HepG2 (cell line): ENCODE data around the gene NTM. TPM values are rescaled to one million over a fixed set of nuclear protein-coding genes. Genes with fewer than 3 reads are reported as not detected.

Experiments
- ATAC-seq: fragments of 200-7000 bp; cut with Tn5 transposase; 3 replicates; pipeline ENCODE4 v1.9.1; 2020; ENCODE audit warnings: mild to moderate bottlenecking, moderate library complexity
- BruUV-seq: library from RNA; stranded (reverse); fragments of 400-500 nt; replicated peaks from 2 replicates; lab custom pipeline; 2021; lab: Mats Ljungman, UMichigan
- CTCF ChIA-PET: fragments of 300-600 bp; formaldehyde crosslinking; extraction: SDS; loops from one replicate; lab custom pipeline; 2021; ENCODE audit warnings: low total read pairs, inconsistent platforms, low intra/inter-chr PET ratio; lab: Yijun Ruan, JAX
- POLR2A ChIA-PET: fragments of 350-600 bp; sonication (Branson Sonifier 250); formaldehyde crosslinking; loops from one replicate; lab custom pipeline; 2020; ENCODE audit warnings: antibody characterized with exemption, inconsistent platforms; lab: Yijun Ruan, JAX
- DNase-seq: peaks from one replicate; pipeline ENCODE4 v3.0.0-alpha.2; 2015; ENCODE audit warnings: low spot score
- FAIRE-seq: peaks from 3 replicates; lab custom pipeline; 2011; peaks lifted over from hg19 to GRCh38; lab: Jason Lieb, UNC
- H2AFZ ChIP-seq: one replicate; pipeline ENCODE4 v1.6.1; 2011; ENCODE audit warnings: low read length, inconsistent platforms
- H3K27ac ChIP-seq: fragments of 300-600 bp; 3 replicates; pipeline ENCODE4 v1.8.0; 2011; ENCODE audit warnings: mixed run types, mild to moderate bottlenecking, mixed read lengths, low read length, inconsistent platforms; ENCODE audit not compliant: insufficient read depth; ENCODE audit errors: extremely low read length
- H3K27me3 ChIP-seq, 2 experiments: fragments of 200-600 bp in 1 of 2; 2 replicates in 1 of 2; 3 replicates in 1 of 2; pipeline versions ENCODE4 v1.6.0 to v1.8.0; 2011; ENCODE audit warnings: low read length in 2 of 2, mild to moderate bottlenecking in 2 of 2, moderate library complexity in 2 of 2, inconsistent platforms in 1 of 2; ENCODE audit not compliant: insufficient read depth in 2 of 2, control insufficient read depth in 1 of 2
- H3K36me3 ChIP-seq, 2 experiments: fragments of 200-600 bp in 1 of 2; replicated peaks in 1 of 2; 2 replicates in 1 of 2; 3 replicates in 1 of 2; pipeline versions ENCODE4 v1.5.1 to v1.8.0; 2011; ENCODE audit warnings: low read length in 2 of 2, inconsistent platforms in 1 of 2; ENCODE audit not compliant: insufficient read depth in 2 of 2, control insufficient read depth in 1 of 2
- H3K4me1 ChIP-seq: 2 replicates; pipeline ENCODE4 v1.5.1; 2012; ENCODE audit warnings: low read length, inconsistent platforms; ENCODE audit not compliant: insufficient read depth
- H3K4me2 ChIP-seq: 2 replicates; pipeline ENCODE4 v1.6.0; 2011; ENCODE audit warnings: low read depth, low read length, inconsistent platforms
- H3K4me3 ChIP-seq, 3 experiments: fragments of 200-600 bp in 1 of 3; sonication (generic), shearing (Covaris generic) in 1 of 3; replicated peaks in 1 of 3; 2 replicates each; pipeline ENCODE4 v1.5.1; 2011 to 2016; ENCODE audit warnings: low read length in 3 of 3, inconsistent platforms in 2 of 3, low read depth in 2 of 3, mild to moderate bottlenecking in 2 of 3, control low read depth in 1 of 3, mixed read lengths in 1 of 3; ENCODE audit not compliant: insufficient read depth in 1 of 3
- H3K79me2 ChIP-seq: one replicate; pipeline ENCODE4 v1.6.1; 2011; ENCODE audit warnings: low read length, inconsistent platforms; ENCODE audit not compliant: insufficient read depth
- H3K9ac ChIP-seq: 2 replicates; pipeline ENCODE4 v1.6.0; 2011; ENCODE audit warnings: mild to moderate bottlenecking, low read depth, low read length, inconsistent platforms; ENCODE audit not compliant: insufficient read depth
- H3K9me3 ChIP-seq: 2 replicates; pipeline ENCODE4 v1.5.1; 2012; ENCODE audit warnings: mild to moderate bottlenecking, low read length
- H4K20me1 ChIP-seq: 2 replicates; pipeline ENCODE4 v1.6.0; 2011; ENCODE audit warnings: inconsistent platforms, mild to moderate bottlenecking, low read length, moderate library complexity; ENCODE audit not compliant: insufficient read depth
- ARID5B ChIP-seq: IDR thresholded peaks from 2 replicates; pipeline ENCODE4 v1.4.0; 2020; ENCODE audit warnings: mild to moderate bottlenecking, missing genetic modification reagents
- MBD4 ChIP-seq: IDR thresholded peaks from 2 replicates; pipeline ENCODE4 v1.6.1; 2012; ENCODE audit warnings: low read length, inconsistent platforms, borderline replicate concordance
- THAP9 ChIP-seq: sonication (generic); formaldehyde crosslinking; IDR thresholded peaks from 2 replicates; pipeline ENCODE4; 2020; ENCODE audit warnings: missing genetic modification reagents, mild to moderate bottlenecking, borderline replicate concordance
- ZNF142 ChIP-seq: sonication (generic); formaldehyde crosslinking; IDR thresholded peaks from 2 replicates; pipeline ENCODE4 v1.4.0; 2020; ENCODE audit warnings: missing genetic modification reagents
- ZNF350 ChIP-seq: sonication (generic); formaldehyde crosslinking; IDR thresholded peaks from 2 replicates; pipeline ENCODE4 v1.4.0; 2020; ENCODE audit warnings: mild to moderate bottlenecking, low read depth, missing genetic modification reagents, borderline replicate concordance
- ZNF451 ChIP-seq: sonication (generic); formaldehyde crosslinking; IDR thresholded peaks from 2 replicates; pipeline ENCODE4 v1.5.0; 2020; ENCODE audit warnings: mild to moderate bottlenecking, missing genetic modification reagents
- ZNF562 ChIP-seq: sonication (generic); formaldehyde crosslinking; IDR thresholded peaks from 2 replicates; pipeline ENCODE4 v1.8.0; 2022; ENCODE audit warnings: missing genetic modification reagents, borderline replicate concordance
- ZNF800 ChIP-seq: sonication (generic); formaldehyde crosslinking; IDR thresholded peaks from 2 replicates; pipeline ENCODE4 v1.4.0; 2020; ENCODE audit warnings: missing genetic modification reagents
- WGBS: methylation state at CpG from one replicate; pipeline ENCODE4 v1.1.6; 2017; ENCODE audit warnings: low lambda C conversion rate; 5-methylcytosine and 5-hydroxymethylcytosine counted together
- in situ Hi-C: cut with HindIII; loops from 2 replicates; pipeline ENCODE4 v1.10.0; 2017; ENCODE audit warnings: low pct_unique_long_range_greater_than_20kb; ENCODE audit not compliant: extremely low pct_ligation_motif_present
- intact Hi-C: fragments of 100-400 bp; cut with micrococcal nuclease; formaldehyde crosslinking; loops from one replicate; pipeline ENCODE4 v1.10.0; 2022; ENCODE audit not compliant: unreplicated experiment
- polyA plus RNA-seq, 8 experiments: library from polyadenylated mRNA; depleted of rRNA in 3 of 8; stranded (reverse) in 7 of 8; unstranded in 1 of 8; fragments of >200 nt; fragmentation: Illumina TruSeq in 4 of 8; extraction: Trizol in 4 of 8; gene quantifications; 2 replicates each; pipeline versions ENCODE4 v1.2.1 to v1.2.3, GENCODE V29; 2011 to 2016; ENCODE audit warnings: low read depth in 4 of 8, missing spikeins in 1 of 8, mixed read lengths in 1 of 8; ENCODE audit not compliant: insufficient read depth in 1 of 8
- total RNA-seq, 5 experiments: library from RNA; depleted of rRNA; stranded (reverse); fragments of >200 nt; fragmentation: Illumina TruSeq; extraction: Trizol; gene quantifications; 2 replicates each; pipeline ENCODE4 v1.2.3, GENCODE V29; 2016; ENCODE audit warnings: low read depth in 1 of 5

Gene NTM
- total and polyA plus RNA-seq, 2 of the 13 experiments (the other 11 are each of a cell fraction or from before 2014, with no cell fraction given), result not detected

GRCh38 chr11:131678658-131679340 is 308.4 kb downstream of the NTM start:
- H3K27me3 ChIP-seq, result peaks cover 2 to 24% of the 10 kb centered on the region in 2 experiments; a peak in 3 of 5 replicates
- ATAC-seq (no peak), DNase-seq (no peak), FAIRE-seq (no peak)
- no peaks in the 10 kb centered on the region for H3K9me3 ChIP-seq
- BruUV-seq, result no TSS peak
- no peaks in the 10 kb centered on the region for H3K79me2 ChIP-seq
- 1% methylated on average over 11 of the region's 13 CpGs for WGBS
- no peak overlapping the region for H3K9ac ChIP-seq
- H3K4me1 ChIP-seq, result no peaks in the 10 kb centered on the region
- no peaks in the 10 kb centered on the region for H3K36me3 ChIP-seq
- ChIA-PET POLR2A (no interaction called here), CTCF (no interaction called here)
- no peak overlapping the region for H3K27ac ChIP-seq
- no peak overlapping the region for H2AFZ ChIP-seq
- no peaks in the 10 kb centered on the region for H4K20me1 ChIP-seq
- intact Hi-C loops (no loop called here), in situ Hi-C loops (loop anchor here (10.0 to 25.0 kb wide), 2 partner anchors 264 to 1384 kb away; no protein-coding TSS in a partner anchor)
- H3K4me2 ChIP-seq, result no peak overlapping the region
- H3K4me3 ChIP-seq, result no peak overlapping the region
- TF ChIP-seq ZNF142 (CRISPR knock-in tag) (no peak), ZNF562 (no peak), ZNF451 (CRISPR knock-in tag) (no peak), ARID5B (CRISPR knock-in tag) (no peak), MBD4 (no peak), THAP9 (CRISPR knock-in tag) (no peak), ZNF350 (no peak), ZNF800 (CRISPR knock-in tag) (no peak)
